Lower leg skin (tissue), 3 donors: ENCODE measurements around the gene RAB14.

Experiments used
- CTCF ChIP-seq, 3 donors: fragments of 450-650 bp; IDR thresholded peaks; one replicate each; pipeline ENCODE4 v1.5.1; 2016; ENCODE audit warnings: antibody characterized with exemption in 3 of 3, mild to moderate bottlenecking in 3 of 3, moderate library complexity in 2 of 3
- POLR2A ChIP-seq, 2 donors: fragments of 450-650 bp; IDR thresholded peaks; one replicate each; pipeline ENCODE4 v1.6.1; 2016 to 2017; ENCODE audit warnings: antibody characterized with exemption in 2 of 2, mild to moderate bottlenecking in 1 of 2, moderate library complexity in 1 of 2

GRCh38 chr9:121220996-121221663, 19.5 kb upstream of the RAB14 start:
- TF ChIP-seq POLR2A (IDR thresholded peaks at IDR 0.05): no peak
- TF ChIP-seq CTCF (IDR thresholded peaks at IDR 0.05): no peak
